ENCODE measurements around the gene CLSTN2. TPM values are rescaled to one million over a fixed set of nuclear protein-coding genes. Genes with fewer than 3 reads are reported as not detected.

The CLSTN2 gene
- total RNA-seq, 1 experiment from 2014 or later = not detected

- ChIA-PET CTCF (no interaction called here), POLR2A (ENCODE audit: unreplicated experiment) (no interaction called here)
- intact Hi-C loops (cut with micrococcal nuclease) = no loop called here
- Histone ChIP-seq H3F3A (ENCODE audit: low read length, unreplicated experiment) (no peaks in the 10 kb centered on the region), H3K4me1 (ENCODE audit: insufficient read depth, low read length) (no peaks in the 10 kb centered on the region), H4K20me1 (ENCODE audit: low read length) (no peaks in the 10 kb centered on the region), H3K36me3 (ENCODE audit: low read depth, low read length) (no peaks in the 10 kb centered on the region), H3K9ac (ENCODE audit: low read length) (no peak overlapping the region), H3K27ac (ENCODE audit: low read length) (no peak overlapping the region), H3K79me2 (ENCODE audit: low read length) (no peaks in the 10 kb centered on the region), H3K9me2 (replicated peaks; ENCODE audit: low read length) (no peaks in the 10 kb centered on the region), H3K4me3 (ENCODE audit: low read length) (no peak overlapping the region), H3K27me3 (ENCODE audit: low read length) (no peaks in the 10 kb centered on the region), H3K9me3 (ENCODE audit: low read length) (no peaks in the 10 kb centered on the region), H3K4me2 (ENCODE audit: low read length) (no peak overlapping the region), H2AFZ (ENCODE audit: low read length) (no peak overlapping the region)
- TF ChIP-seq CTCF (conservative IDR thresholded peaks at IDR 0.05; ENCODE audit: low read depth, low read length) = no peak
- no peak for TF ChIP-seq EZH2phosphoT487 (IDR thresholded peaks at IDR 0.05; ENCODE audit: borderline replicate concordance, low read length)
- no peak for TF ChIP-seq EZH2 (IDR thresholded peaks at IDR 0.05; ENCODE audit: low read length, unreplicated experiment)
- no peak for ATAC-seq
- no peak for DNase-seq
- BruUV-seq (replicated peaks) = no TSS peak
Observed at GRCh38 chr3:140244893-140245292, 309.9 kb downstream of the CLSTN2 start.

GRCh38 chr3:140246578-140246977, 311.6 kb downstream of the CLSTN2 start:
- no peaks in the 10 kb centered on the region for H3K79me2 ChIP-seq (ENCODE audit: low read length)
- no peaks in the 10 kb centered on the region for H3F3A ChIP-seq (ENCODE audit: low read length, unreplicated experiment)
- no peak overlapping the region for H3K4me3 ChIP-seq (ENCODE audit: low read length)
- no peaks in the 10 kb centered on the region for H3K9me2 ChIP-seq (replicated peaks; ENCODE audit: low read length)
- DNase-seq = no peak
- CTCF ChIA-PET = no interaction called here
- H3K9me3 ChIP-seq (ENCODE audit: low read length) = no peaks in the 10 kb centered on the region
- no peaks in the 10 kb centered on the region for H3K4me1 ChIP-seq (ENCODE audit: insufficient read depth, low read length)
- no peak for ATAC-seq
- H3K27ac ChIP-seq (ENCODE audit: low read length) = no peak overlapping the region
- TF ChIP-seq EZH2 (IDR thresholded peaks at IDR 0.05; ENCODE audit: low read length, unreplicated experiment) = no peak
- TF ChIP-seq EZH2phosphoT487 (IDR thresholded peaks at IDR 0.05; ENCODE audit: borderline replicate concordance, low read length) = no peak
- TF ChIP-seq CTCF (conservative IDR thresholded peaks at IDR 0.05; ENCODE audit: low read depth, low read length) = no peak
- H3K4me2 ChIP-seq (ENCODE audit: low read length) = no peak overlapping the region
- no peak overlapping the region for H3K9ac ChIP-seq (ENCODE audit: low read length)
- no peaks in the 10 kb centered on the region for H4K20me1 ChIP-seq (ENCODE audit: low read length)
- no TSS peak for BruUV-seq (replicated peaks)
- no peak overlapping the region for H2AFZ ChIP-seq (ENCODE audit: low read length)
- POLR2A ChIA-PET (ENCODE audit: unreplicated experiment) = no interaction called here
- no peaks in the 10 kb centered on the region for H3K27me3 ChIP-seq (ENCODE audit: low read length)
- H3K36me3 ChIP-seq (ENCODE audit: low read depth, low read length) = no peaks in the 10 kb centered on the region
- intact Hi-C loops (cut with micrococcal nuclease) = no loop called here

- intact Hi-C loops (cut with micrococcal nuclease) = no loop called here
- no peak for DNase-seq
- ATAC-seq = no peak
Observed at GRCh38 chr3:140247775-140248174, 312.8 kb downstream of the CLSTN2 start.

More at GRCh38 chr3:140247775-140248174, 312.8 kb downstream of the CLSTN2 start:
- H3K36me3 ChIP-seq (ENCODE audit: low read depth, low read length) = no peaks in the 10 kb centered on the region
- no peak overlapping the region for H3K4me2 ChIP-seq (ENCODE audit: low read length)
- H3K4me3 ChIP-seq (ENCODE audit: low read length) = no peak overlapping the region
- no peaks in the 10 kb centered on the region for H3F3A ChIP-seq (ENCODE audit: low read length, unreplicated experiment)
- H3K27me3 ChIP-seq (ENCODE audit: low read length) = no peaks in the 10 kb centered on the region
- no peaks in the 10 kb centered on the region for H4K20me1 ChIP-seq (ENCODE audit: low read length)
- no peak overlapping the region for H2AFZ ChIP-seq (ENCODE audit: low read length)
- no peaks in the 10 kb centered on the region for H3K79me2 ChIP-seq (ENCODE audit: low read length)
- CTCF ChIA-PET = no interaction called here
- no peaks in the 10 kb centered on the region for H3K9me2 ChIP-seq (replicated peaks; ENCODE audit: low read length)
- no peak overlapping the region for H3K9ac ChIP-seq (ENCODE audit: low read length)
- no peaks in the 10 kb centered on the region for H3K9me3 ChIP-seq (ENCODE audit: low read length)
- H3K27ac ChIP-seq (ENCODE audit: low read length) = no peak overlapping the region
- no TSS peak for BruUV-seq (replicated peaks)
- TF ChIP-seq CTCF (conservative IDR thresholded peaks at IDR 0.05; ENCODE audit: low read depth, low read length) = no peak
- no peak for TF ChIP-seq EZH2 (IDR thresholded peaks at IDR 0.05; ENCODE audit: low read length, unreplicated experiment)
- TF ChIP-seq EZH2phosphoT487 (IDR thresholded peaks at IDR 0.05; ENCODE audit: borderline replicate concordance, low read length) = no peak
- H3K4me1 ChIP-seq (ENCODE audit: insufficient read depth, low read length) = no peaks in the 10 kb centered on the region
- POLR2A ChIA-PET (ENCODE audit: unreplicated experiment) = no interaction called here

Measured in PC-3 (cell line).